Chondrocyte (in vitro differentiated cells): ENCODE measurements around the gene CD6. TPM values are rescaled to one million over a fixed set of nuclear protein-coding genes. Genes with fewer than 3 reads are reported as not detected.

ENCODE experiments used
- DNase-seq: peaks from one replicate; pipeline ENCODE4 v3.0.0; 2021; ENCODE audit warnings: mixed read lengths, low spot score
- H3K27ac Mint-ChIP-seq: one replicate; pipeline ENCODE4 v1.8.0; 2021; ENCODE audit warnings: mild to moderate bottlenecking, moderate library complexity, mixed read lengths; ENCODE audit not compliant: unreplicated experiment
- H3K27me3 Mint-ChIP-seq: 2 replicates; pipeline ENCODE4 v1.8.0; 2021; ENCODE audit warnings: low read depth, mixed read lengths
- H3K36me3 Mint-ChIP-seq: 2 replicates; pipeline ENCODE4 v1.8.0; 2021; ENCODE audit warnings: low read depth, mixed read lengths
- H3K4me1 Mint-ChIP-seq: 2 replicates; pipeline ENCODE4 v1.8.0; 2021; ENCODE audit warnings: low read depth, mild to moderate bottlenecking, mixed read lengths
- H3K4me3 Mint-ChIP-seq: one replicate; pipeline ENCODE4 v1.8.0; 2021; ENCODE audit warnings: mild to moderate bottlenecking, moderate library complexity, mixed read lengths; ENCODE audit not compliant: unreplicated experiment
- H3K9me3 Mint-ChIP-seq: 2 replicates; pipeline ENCODE4 v1.8.0; 2021; ENCODE audit warnings: low read depth, mixed read lengths
- CTCF ChIP-seq: fragments of 200-600 bp; sonication (generic); IDR thresholded peaks from 2 replicates; pipeline ENCODE4 v1.5.0; 2021; ENCODE audit warnings: antibody characterized with exemption, mild to moderate bottlenecking, moderate library complexity
- total RNA-seq: library from RNA; stranded (reverse); gene quantifications from 3 replicates; pipeline ENCODE4 v1.2.1, GENCODE V29; 2021

The CD6 gene
- total RNA-seq, 1 donor from 2014 or later, result not detected

- no peak overlapping the region for H3K4me3 Mint-ChIP-seq
- no peak overlapping the region for H3K27ac Mint-ChIP-seq
- no peak for TF ChIP-seq CTCF
- DNase-seq, result no peak
- H3K36me3 Mint-ChIP-seq, result no peaks in the 10 kb centered on the region
- peaks cover 8% of the 10 kb centered on the region for H3K27me3 Mint-ChIP-seq
- no peaks in the 10 kb centered on the region for H3K9me3 Mint-ChIP-seq
- H3K4me1 Mint-ChIP-seq, result peaks cover 17% of the 10 kb centered on the region
Measured at GRCh38 chr11:61009392-61010275, 38.2 kb downstream of the CD6 start.

- H3K27ac Mint-ChIP-seq, result no peak overlapping the region
Measured at GRCh38 chr11:61010466-61011228, 39.2 kb downstream of the CD6 start.

GRCh38 chr11:61011229-61011870 lies 39.9 kb downstream of the CD6 start:
- peaks cover 15% of the 10 kb centered on the region for H3K4me1 Mint-ChIP-seq
- no peak for TF ChIP-seq CTCF
- DNase-seq, result no peak
- no peaks in the 10 kb centered on the region for H3K9me3 Mint-ChIP-seq
- H3K27me3 Mint-ChIP-seq, result peaks cover 12% of the 10 kb centered on the region
- H3K4me3 Mint-ChIP-seq, result no peak overlapping the region
- H3K36me3 Mint-ChIP-seq, result peaks cover 1% of the 10 kb centered on the region
- H3K27ac Mint-ChIP-seq, result no peak overlapping the region

More at GRCh38 chr11:61010466-61011228, 39.2 kb downstream of the CD6 start:
- Mint-ChIP-seq H3K27me3 (peaks cover 8% of the 10 kb centered on the region), H3K36me3 (peaks cover 1% of the 10 kb centered on the region), H3K4me3 (no peak overlapping the region), H3K4me1 (peaks cover 15% of the 10 kb centered on the region), H3K9me3 (no peaks in the 10 kb centered on the region)
- no peak for TF ChIP-seq CTCF
- no peak for DNase-seq

DNA sequence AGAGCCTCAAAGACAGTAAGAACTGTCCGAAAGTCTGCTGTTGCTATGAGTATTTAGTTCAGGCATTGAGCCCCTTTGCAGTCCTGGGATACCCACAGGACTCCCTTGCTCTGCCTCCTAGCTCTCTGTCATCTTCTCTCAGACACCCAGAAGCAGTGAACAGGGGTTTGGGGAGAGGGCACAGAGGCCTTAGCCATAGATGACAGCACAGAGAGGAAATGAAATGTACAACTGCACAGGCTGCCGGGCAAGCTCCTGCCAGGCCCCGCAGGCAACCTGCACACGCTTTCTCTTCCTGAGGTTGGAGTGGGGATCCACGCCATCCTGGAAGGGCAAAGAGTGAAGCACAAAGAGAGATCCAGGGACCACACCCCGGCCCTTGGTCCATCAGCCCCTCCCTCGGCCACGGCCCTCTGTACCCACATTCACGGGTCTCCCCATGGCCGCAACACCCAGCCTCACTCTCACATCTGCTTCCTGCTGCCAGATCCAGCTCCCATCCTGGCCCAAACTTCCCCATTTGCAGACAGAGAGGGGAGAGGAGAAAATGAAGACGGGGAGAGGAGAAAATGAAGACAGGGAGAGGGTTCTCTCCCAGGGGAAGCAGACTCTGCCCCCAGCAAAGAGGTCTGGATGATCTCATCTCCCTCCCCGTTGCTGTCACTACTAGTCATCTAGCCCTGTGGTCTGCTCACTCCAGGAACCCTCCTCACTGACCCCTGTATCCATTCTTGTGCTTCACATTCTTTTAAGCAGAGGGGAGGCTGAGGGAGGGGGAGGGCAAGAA lies 40.7 kb downstream of the CD6 start:
- Mint-ChIP-seq H3K9me3 (no peaks in the 10 kb centered on the region), H3K27ac (no peak overlapping the region), H3K4me3 (no peak overlapping the region), H3K27me3 (peaks cover 13% of the 10 kb centered on the region), H3K36me3 (peaks cover 1% of the 10 kb centered on the region), H3K4me1 (peaks cover 15% of the 10 kb centered on the region)
- no peak for TF ChIP-seq CTCF
- no peak for DNase-seq
